Measurements from ENCODE around the gene EPSTI1.

Gene EPSTI1

GRCh38 chr13:42924344-42924743 lies 67.7 kb downstream of the EPSTI1 start:
- Histone ChIP-seq H3K27me3 (ENCODE audit: insufficient read depth, low read depth) (no peaks in the 10 kb centered on the region), H3K79me2 (ENCODE audit: insufficient read depth, low read depth) (no peaks in the 10 kb centered on the region), H2AFZ (ENCODE audit: low read depth) (no peak overlapping the region), H4K20me1 (ENCODE audit: insufficient read depth) (no peaks in the 10 kb centered on the region), H3K4me2 (no peak overlapping the region), H3K9ac (no peak overlapping the region), H3K36me3 (ENCODE audit: insufficient read depth) (no peaks in the 10 kb centered on the region), H3K27ac (no peak overlapping the region), H3K4me1 (ENCODE audit: low read depth, poor library complexity, severe bottlenecking) (no peaks in the 10 kb centered on the region), H3K4me3 (IDR thresholded peaks at IDR 0.05; ENCODE audit: insufficient read depth, low read depth, low read length) (no peak overlapping the region)
- TF ChIP-seq CTCF (conservative IDR thresholded peaks at IDR 0.05; ENCODE audit: low read depth, low read length): no peak

- TF ChIP-seq CTCF (conservative IDR thresholded peaks at IDR 0.05; ENCODE audit: low read depth, low read length): no peak
- Histone ChIP-seq H3K36me3 (ENCODE audit: insufficient read depth) (no peaks in the 10 kb centered on the region), H4K20me1 (ENCODE audit: insufficient read depth) (no peaks in the 10 kb centered on the region), H3K79me2 (ENCODE audit: insufficient read depth, low read depth) (no peaks in the 10 kb centered on the region), H3K4me3 (IDR thresholded peaks at IDR 0.05; ENCODE audit: insufficient read depth, low read depth, low read length) (no peak overlapping the region), H3K4me1 (ENCODE audit: low read depth, poor library complexity, severe bottlenecking) (no peaks in the 10 kb centered on the region), H3K27ac (no peak overlapping the region), H3K4me2 (no peak overlapping the region), H3K27me3 (ENCODE audit: insufficient read depth, low read depth) (no peaks in the 10 kb centered on the region), H2AFZ (ENCODE audit: low read depth) (no peak overlapping the region), H3K9ac (no peak overlapping the region)
These were observed 84.3 kb downstream of the EPSTI1 start for GRCh38 chr13:42907745-42908144.

GRCh38 chr13:42906257-42906656 lies 85.8 kb downstream of the EPSTI1 start:
- Histone ChIP-seq H3K9ac (no peak overlapping the region), H3K36me3 (ENCODE audit: insufficient read depth) (no peaks in the 10 kb centered on the region), H4K20me1 (ENCODE audit: insufficient read depth) (no peaks in the 10 kb centered on the region), H3K4me1 (ENCODE audit: low read depth, poor library complexity, severe bottlenecking) (no peaks in the 10 kb centered on the region), H2AFZ (ENCODE audit: low read depth) (no peak overlapping the region), H3K4me2 (no peak overlapping the region), H3K79me2 (ENCODE audit: insufficient read depth, low read depth) (no peaks in the 10 kb centered on the region), H3K27me3 (ENCODE audit: insufficient read depth, low read depth) (no peaks in the 10 kb centered on the region), H3K4me3 (IDR thresholded peaks at IDR 0.05; ENCODE audit: insufficient read depth, low read depth, low read length) (no peak overlapping the region), H3K27ac (no peak overlapping the region)
- no peak for TF ChIP-seq CTCF (conservative IDR thresholded peaks at IDR 0.05; ENCODE audit: low read depth, low read length)

- no peaks in the 10 kb centered on the region for H3K36me3 ChIP-seq (ENCODE audit: insufficient read depth)
- H3K4me1 ChIP-seq (ENCODE audit: low read depth, poor library complexity, severe bottlenecking): no peaks in the 10 kb centered on the region
- TF ChIP-seq CTCF (conservative IDR thresholded peaks at IDR 0.05; ENCODE audit: low read depth, low read length): no peak
- H3K79me2 ChIP-seq (ENCODE audit: insufficient read depth, low read depth): no peaks in the 10 kb centered on the region
- H3K27ac ChIP-seq: no peak overlapping the region
- no peaks in the 10 kb centered on the region for H4K20me1 ChIP-seq (ENCODE audit: insufficient read depth)
- no peaks in the 10 kb centered on the region for H3K27me3 ChIP-seq (ENCODE audit: insufficient read depth, low read depth)
- no peak overlapping the region for H2AFZ ChIP-seq (ENCODE audit: low read depth)
- H3K4me3 ChIP-seq (IDR thresholded peaks at IDR 0.05; ENCODE audit: insufficient read depth, low read depth, low read length): no peak overlapping the region
- H3K9ac ChIP-seq: no peak overlapping the region
- H3K4me2 ChIP-seq: no peak overlapping the region
These were observed 86.5 kb downstream of the EPSTI1 start for GRCh38 chr13:42905579-42905978.

- no peak for TF ChIP-seq CTCF (conservative IDR thresholded peaks at IDR 0.05; ENCODE audit: low read depth, low read length)
- Histone ChIP-seq H3K4me3 (IDR thresholded peaks at IDR 0.05; ENCODE audit: insufficient read depth, low read depth, low read length) (no peak overlapping the region), H3K4me1 (ENCODE audit: low read depth, poor library complexity, severe bottlenecking) (no peaks in the 10 kb centered on the region)
These were observed 92.8 kb downstream of the EPSTI1 start for GRCh38 chr13:42899266-42899665.

More at GRCh38 chr13:42899266-42899665, 92.8 kb downstream of the EPSTI1 start:
- H2AFZ ChIP-seq (ENCODE audit: low read depth): no peak overlapping the region
- H3K4me2 ChIP-seq: no peak overlapping the region
- H4K20me1 ChIP-seq (ENCODE audit: insufficient read depth): no peaks in the 10 kb centered on the region
- H3K27ac ChIP-seq: no peak overlapping the region
- H3K36me3 ChIP-seq (ENCODE audit: insufficient read depth): no peaks in the 10 kb centered on the region
- H3K27me3 ChIP-seq (ENCODE audit: insufficient read depth, low read depth): no peaks in the 10 kb centered on the region
- H3K9ac ChIP-seq: no peak overlapping the region
- no peaks in the 10 kb centered on the region for H3K79me2 ChIP-seq (ENCODE audit: insufficient read depth, low read depth)

Measured in KMS-11 (cell line).